Fibroblast of lung (primary cell): ENCODE results near the gene AGRP. TPM values are rescaled to one million over a fixed set of nuclear protein-coding genes. Genes with fewer than 3 reads are reported as not detected.

Experiments used
- DNase-seq, 2 donors: peaks; one replicate each; pipeline versions ENCODE4 v3.0.0 to v3.0.0-alpha.2; 2010; ENCODE audit warnings: low read depth in 2 of 2
- H2AFZ ChIP-seq: 2 replicates; pipeline ENCODE4 v1.5.1; 2012; ENCODE audit warnings: low read length, control low read depth, inconsistent platforms
- H3K27ac ChIP-seq: 2 replicates; pipeline ENCODE4 v1.5.1; 2011; ENCODE audit warnings: low read length, control low read depth; ENCODE audit not compliant: insufficient read depth
- H3K27me3 ChIP-seq: 2 replicates; pipeline ENCODE4 v1.5.1; 2011; ENCODE audit warnings: mild to moderate bottlenecking, low read length; ENCODE audit not compliant: control insufficient read depth, insufficient read depth
- H3K36me3 ChIP-seq: 2 replicates; pipeline ENCODE4 v1.5.1; 2011; ENCODE audit warnings: low read length; ENCODE audit not compliant: control insufficient read depth, insufficient read depth
- H3K4me1 ChIP-seq: 2 replicates; pipeline ENCODE4 v1.5.1; 2011; ENCODE audit warnings: low read length; ENCODE audit not compliant: control insufficient read depth, insufficient read depth; ENCODE audit errors: extremely low read depth
- H3K4me2 ChIP-seq: 2 replicates; pipeline ENCODE4 v1.5.1; 2011; ENCODE audit warnings: low read length, control low read depth; ENCODE audit not compliant: insufficient read depth; ENCODE audit errors: extremely low read depth
- H3K4me3 ChIP-seq, 4 experiments: fragments of 200-600 bp in 1 of 4; sonication (generic) in 1 of 4; replicated peaks in 1 of 4; 2 replicates each; pipeline ENCODE4 v1.5.1; 2011 to 2016; ENCODE audit warnings: low read length in 4 of 4, low read depth in 3 of 4, mild to moderate bottlenecking in 3 of 4, control low read depth in 2 of 4, inconsistent platforms in 1 of 4, mixed read lengths in 1 of 4; ENCODE audit not compliant: insufficient read depth in 1 of 4; ENCODE audit errors: control extremely low read depth in 1 of 4
- H3K79me2 ChIP-seq: 2 replicates; pipeline ENCODE4 v1.5.1; 2012; ENCODE audit warnings: mild to moderate bottlenecking, low read length, inconsistent platforms; ENCODE audit not compliant: control insufficient read depth, insufficient read depth
- H3K9ac ChIP-seq: 2 replicates; pipeline ENCODE4 v1.5.1; 2011; ENCODE audit warnings: mild to moderate bottlenecking, low read length, control low read depth; ENCODE audit not compliant: insufficient read depth
- H3K9me3 ChIP-seq: 2 replicates; pipeline ENCODE4 v1.5.1; 2012; ENCODE audit warnings: low read depth, low read length; ENCODE audit not compliant: control insufficient read depth, insufficient read depth
- H4K20me1 ChIP-seq: 2 replicates; pipeline ENCODE4 v1.5.1; 2011; ENCODE audit warnings: low read length; ENCODE audit not compliant: control insufficient read depth, insufficient read depth; ENCODE audit errors: extremely low read depth
- EZH2 ChIP-seq: IDR thresholded peaks from 2 replicates; pipeline ENCODE4 v1.5.1; 2012; ENCODE audit warnings: low read length, control low read depth, mild to moderate bottlenecking; ENCODE audit errors: missing control alignments
- polyA plus RNA-seq, 2 donors: library from polyadenylated mRNA; depleted of rRNA in 1 of 2; stranded (reverse) in 1 of 2; unstranded in 1 of 2; fragments of >200 nt; gene quantifications; 2 replicates each; pipeline ENCODE4 v1.2.1, GENCODE V29; 2011 to 2012; ENCODE audit warnings: missing spikeins in 1 of 2
- total RNA-seq: library from RNA; depleted of rRNA; stranded (reverse); fragments of >200 nt; gene quantifications from 2 replicates; pipeline ENCODE4 v1.2.1, GENCODE V29; 2014
- TF ChIP-seq, protein P1 (sequence below), 2 donors: IDR thresholded peaks in 1 of 2; conservative IDR thresholded peaks in 1 of 2; 1 replicate in 1 of 2; 2 replicates in 1 of 2; pipeline ENCODE4 v1.5.1; 2011 to 2012; ENCODE audit warnings: low read length in 2 of 2, control low read depth in 1 of 2, inconsistent platforms in 1 of 2, low read depth in 1 of 2, mild to moderate bottlenecking in 1 of 2

The AGRP gene
- total and polyA plus RNA-seq, 2 donors (not counting 1 experiment from before 2014, with no cell fraction given), result not detected

DNA sequence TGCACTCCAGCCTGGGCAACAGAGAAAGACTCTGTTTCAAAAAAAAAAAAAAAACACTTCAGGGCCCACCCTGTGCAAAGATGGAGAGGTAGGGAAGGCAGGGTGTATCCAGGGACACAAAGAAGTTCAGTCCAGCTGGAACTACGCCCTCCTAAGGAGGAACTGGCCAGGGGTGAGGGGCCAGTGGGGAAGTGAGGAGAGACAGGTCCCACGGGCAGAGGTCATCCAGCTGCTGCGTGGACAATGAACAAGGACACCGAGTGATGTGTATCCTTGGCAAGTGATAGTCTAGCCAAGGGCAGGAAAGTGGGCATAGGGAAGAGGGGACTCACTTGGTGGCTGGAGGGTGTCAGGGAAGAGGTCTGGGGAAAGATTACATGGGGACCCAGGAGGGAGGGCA lies 35.9 kb upstream of the AGRP start:
- no peaks in the 10 kb centered on the region for H3K9me3 ChIP-seq
- H3K4me1 ChIP-seq, result peaks cover 16% of the 10 kb centered on the region
- DNase-seq, result no peak
- H3K4me2 ChIP-seq, result no peak overlapping the region
- TF ChIP-seq, protein P1, sequence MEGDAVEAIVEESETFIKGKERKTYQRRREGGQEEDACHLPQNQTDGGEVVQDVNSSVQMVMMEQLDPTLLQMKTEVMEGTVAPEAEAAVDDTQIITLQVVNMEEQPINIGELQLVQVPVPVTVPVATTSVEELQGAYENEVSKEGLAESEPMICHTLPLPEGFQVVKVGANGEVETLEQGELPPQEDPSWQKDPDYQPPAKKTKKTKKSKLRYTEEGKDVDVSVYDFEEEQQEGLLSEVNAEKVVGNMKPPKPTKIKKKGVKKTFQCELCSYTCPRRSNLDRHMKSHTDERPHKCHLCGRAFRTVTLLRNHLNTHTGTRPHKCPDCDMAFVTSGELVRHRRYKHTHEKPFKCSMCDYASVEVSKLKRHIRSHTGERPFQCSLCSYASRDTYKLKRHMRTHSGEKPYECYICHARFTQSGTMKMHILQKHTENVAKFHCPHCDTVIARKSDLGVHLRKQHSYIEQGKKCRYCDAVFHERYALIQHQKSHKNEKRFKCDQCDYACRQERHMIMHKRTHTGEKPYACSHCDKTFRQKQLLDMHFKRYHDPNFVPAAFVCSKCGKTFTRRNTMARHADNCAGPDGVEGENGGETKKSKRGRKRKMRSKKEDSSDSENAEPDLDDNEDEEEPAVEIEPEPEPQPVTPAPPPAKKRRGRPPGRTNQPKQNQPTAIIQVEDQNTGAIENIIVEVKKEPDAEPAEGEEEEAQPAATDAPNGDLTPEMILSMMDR (conservative IDR thresholded peaks at IDR 0.05 in 1 of 2, IDR thresholded peaks at IDR 0.05 in 1 of 2; ENCODE audit: low read depth in 1 of 2, low read length in 2 of 2), result no peak
- TF ChIP-seq EZH2, result no peak
- no peaks in the 10 kb centered on the region for H3K79me2 ChIP-seq
- no peaks in the 10 kb centered on the region for H3K36me3 ChIP-seq
- no peaks in the 10 kb centered on the region for H4K20me1 ChIP-seq
- no peak overlapping the region for H2AFZ ChIP-seq
- H3K27me3 ChIP-seq, result no peaks in the 10 kb centered on the region
- H3K9ac ChIP-seq, result no peak overlapping the region
- H3K4me3 ChIP-seq, result no peak overlapping the region
- no peak overlapping the region for H3K27ac ChIP-seq

DNA sequence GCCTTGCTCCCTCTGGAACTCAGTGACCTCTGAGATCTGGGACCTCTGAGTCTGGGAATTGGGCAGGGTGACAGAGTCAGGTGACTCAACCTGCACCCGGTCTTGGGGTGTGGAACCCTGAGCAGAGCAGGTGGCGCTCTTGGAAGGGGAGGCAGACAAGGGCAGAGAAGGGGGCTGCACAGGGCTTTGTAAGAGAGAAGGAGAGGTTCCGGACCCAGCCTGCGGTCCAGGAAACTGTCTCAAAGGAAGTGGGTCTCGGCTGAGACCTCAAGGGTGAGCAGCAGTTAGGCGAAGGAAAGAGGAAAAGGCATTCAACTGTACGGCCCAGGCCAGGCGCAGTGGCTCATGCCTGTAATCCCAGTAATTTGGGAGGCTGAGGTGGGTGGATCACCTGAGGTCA lies 35.3 kb upstream of the AGRP start:
- Histone ChIP-seq H3K4me2 (no peak overlapping the region), H2AFZ (no peak overlapping the region), H3K36me3 (no peaks in the 10 kb centered on the region), H3K79me2 (no peaks in the 10 kb centered on the region), H3K27ac (no peak overlapping the region), H3K4me1 (peaks cover 16% of the 10 kb centered on the region), H4K20me1 (no peaks in the 10 kb centered on the region), H3K27me3 (no peaks in the 10 kb centered on the region), H3K9ac (no peak overlapping the region), H3K4me3 (no peak overlapping the region), H3K9me3 (no peaks in the 10 kb centered on the region)
- no peak for DNase-seq
- TF ChIP-seq EZH2, result no peak
- TF ChIP-seq, protein P1 (conservative IDR thresholded peaks at IDR 0.05 in 1 of 2, IDR thresholded peaks at IDR 0.05 in 1 of 2; ENCODE audit: low read depth in 1 of 2, low read length in 2 of 2), result no peak

DNA sequence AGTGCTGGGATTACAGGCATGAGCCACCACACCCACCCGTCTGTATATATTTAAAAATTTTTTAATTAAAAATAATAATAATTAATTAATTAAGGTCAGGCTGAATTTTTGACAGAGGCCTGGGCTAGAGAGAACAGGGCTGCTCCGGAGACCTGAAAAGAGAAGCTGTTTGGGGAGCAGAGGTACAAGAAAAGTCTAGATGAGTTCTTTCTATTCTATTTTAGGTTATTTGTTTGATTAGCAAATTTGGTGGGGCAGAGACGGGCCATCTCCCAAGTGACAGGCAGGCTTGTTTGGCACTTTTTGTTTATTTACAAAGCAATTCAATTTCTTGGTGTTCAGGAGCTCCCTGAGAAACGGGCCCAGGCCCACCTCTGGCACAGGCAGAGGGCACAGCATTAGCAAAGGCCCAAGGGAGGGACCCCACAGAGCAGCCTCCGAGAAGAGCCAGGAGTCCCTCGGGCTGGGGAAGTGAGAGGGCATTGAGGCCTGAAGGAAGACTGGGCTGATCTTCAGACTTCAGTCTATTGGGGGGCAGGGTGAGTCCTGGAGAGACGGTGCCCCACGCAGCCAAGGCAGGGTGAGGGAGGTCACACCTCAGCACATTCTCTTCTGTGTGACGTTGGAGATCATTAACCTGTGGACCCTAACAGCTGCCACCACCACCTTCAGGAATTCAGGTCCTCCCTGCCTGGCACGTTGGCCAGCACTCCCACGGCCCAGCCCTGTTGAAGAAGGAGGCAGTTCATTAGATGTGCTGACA lies 34.5 kb upstream of the AGRP start:
- no peak for DNase-seq
- no peaks in the 10 kb centered on the region for H3K9me3 ChIP-seq
- H2AFZ ChIP-seq, result no peak overlapping the region
- H4K20me1 ChIP-seq, result no peaks in the 10 kb centered on the region
- peaks cover 16% of the 10 kb centered on the region for H3K4me1 ChIP-seq
- TF ChIP-seq, protein P1 (conservative IDR thresholded peaks at IDR 0.05 in 1 of 2, IDR thresholded peaks at IDR 0.05 in 1 of 2; ENCODE audit: low read depth in 1 of 2, low read length in 2 of 2), result no peak
- TF ChIP-seq EZH2, result no peak
- no peak overlapping the region for H3K4me2 ChIP-seq
- H3K36me3 ChIP-seq, result no peaks in the 10 kb centered on the region
- no peak overlapping the region for H3K27ac ChIP-seq
- no peak overlapping the region for H3K4me3 ChIP-seq
- H3K9ac ChIP-seq, result no peak overlapping the region
- H3K27me3 ChIP-seq, result no peaks in the 10 kb centered on the region
- H3K79me2 ChIP-seq, result no peaks in the 10 kb centered on the region
